GM08714 (cell line): ENCODE results near the gene ZFAND3.

Experiments used
- H3K4me3 ChIP-seq: fragments of 200-500 bp; sonication (Bioruptor generic); 2 replicates; pipeline ENCODE4 v1.5.1; 2014; ENCODE audit warnings: mild to moderate bottlenecking, low read length, inconsistent platforms
- ZNF274 ChIP-seq: IDR thresholded peaks from 2 replicates; pipeline ENCODE4 v1.6.1; 2012; ENCODE audit warnings: mild to moderate bottlenecking, low read depth, low read length

The ZFAND3 gene

DNA sequence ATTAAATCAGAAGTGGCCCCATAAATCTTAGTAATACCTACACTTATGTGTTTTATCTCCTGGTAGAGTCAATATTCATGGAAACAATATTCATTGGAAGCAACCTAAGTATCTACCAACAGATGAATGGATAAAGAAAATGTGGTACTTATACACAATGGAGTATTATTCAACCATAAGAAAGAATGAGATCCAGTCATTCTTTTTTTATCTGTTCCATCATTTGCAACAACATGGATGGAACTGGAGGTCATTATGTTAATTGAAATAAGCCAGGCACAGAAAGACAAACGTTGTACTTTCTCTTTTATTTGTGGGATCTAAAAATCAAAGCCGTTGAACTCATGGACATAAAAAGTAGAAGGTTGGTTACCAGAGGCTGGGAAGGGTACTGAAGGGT is 268.5 kb downstream of the ZFAND3 start:
- no peak for TF ChIP-seq ZNF274

DNA sequence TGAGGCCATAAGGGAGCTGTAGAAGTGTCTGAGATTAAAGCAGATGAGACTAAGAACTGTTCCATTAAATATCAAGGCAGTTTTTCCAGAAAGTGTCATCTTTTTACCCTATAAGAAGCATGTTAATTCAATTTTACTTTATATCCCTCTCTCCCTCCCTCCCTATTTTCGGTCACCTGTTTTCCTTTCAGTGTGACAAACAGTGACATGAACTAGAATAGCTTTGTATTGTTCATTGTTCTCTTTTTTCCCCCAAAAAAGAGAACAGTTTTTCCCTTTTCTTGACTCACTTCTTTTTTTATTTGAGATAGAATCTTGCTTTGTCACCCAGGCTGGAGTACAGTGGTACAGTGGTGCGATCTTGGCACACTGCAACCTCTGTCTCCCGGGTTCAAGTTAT is 269.3 kb downstream of the ZFAND3 start:
- TF ChIP-seq ZNF274, result no peak

More for the DNA sequence above, 268.5 kb downstream of the ZFAND3 start:
- H3K4me3 ChIP-seq, result no peak overlapping the region

DNA sequence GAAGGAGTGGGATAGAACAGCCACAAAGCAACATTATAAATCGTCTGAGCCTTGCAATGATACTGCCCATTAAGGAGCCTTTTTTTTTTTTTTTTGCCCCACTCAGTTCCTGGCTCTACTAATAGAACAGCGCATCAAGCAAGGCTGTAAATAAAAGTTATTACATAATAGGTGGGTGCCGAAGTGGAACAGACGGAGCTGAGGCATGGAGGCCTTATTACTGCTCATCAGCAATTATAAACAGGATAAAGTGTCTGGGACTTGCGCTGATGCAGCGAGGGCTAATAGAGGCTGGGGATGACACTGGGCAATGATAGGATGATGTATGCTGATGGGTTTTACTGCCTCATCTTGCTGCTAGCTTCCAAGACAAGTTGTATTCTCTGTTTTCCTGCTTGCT is 272.1 kb downstream of the ZFAND3 start:
- no peak for TF ChIP-seq ZNF274
- no peak overlapping the region for H3K4me3 ChIP-seq

More for the DNA sequence above, 269.3 kb downstream of the ZFAND3 start:
- no peak overlapping the region for H3K4me3 ChIP-seq

DNA sequence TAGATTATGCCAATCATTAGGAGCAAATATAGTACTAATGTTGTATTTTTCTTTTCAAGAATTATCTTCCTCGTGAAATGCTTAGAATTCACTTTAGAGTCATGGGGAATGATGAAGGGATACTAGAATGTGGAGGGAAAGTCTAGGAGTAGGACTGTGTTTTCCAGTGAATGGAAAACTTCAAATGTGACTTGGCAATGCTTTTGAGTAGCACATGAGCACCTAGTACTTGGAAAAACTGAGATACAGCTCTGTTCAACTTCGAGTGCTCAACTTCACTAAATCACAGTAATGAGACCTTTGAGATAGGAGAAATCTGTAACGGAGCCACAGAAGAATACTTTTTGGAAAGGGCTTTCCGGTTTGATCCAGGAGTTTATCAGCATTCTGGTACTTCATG is 272.9 kb downstream of the ZFAND3 start:
- H3K4me3 ChIP-seq, result no peak overlapping the region
- no peak for TF ChIP-seq ZNF274

DNA sequence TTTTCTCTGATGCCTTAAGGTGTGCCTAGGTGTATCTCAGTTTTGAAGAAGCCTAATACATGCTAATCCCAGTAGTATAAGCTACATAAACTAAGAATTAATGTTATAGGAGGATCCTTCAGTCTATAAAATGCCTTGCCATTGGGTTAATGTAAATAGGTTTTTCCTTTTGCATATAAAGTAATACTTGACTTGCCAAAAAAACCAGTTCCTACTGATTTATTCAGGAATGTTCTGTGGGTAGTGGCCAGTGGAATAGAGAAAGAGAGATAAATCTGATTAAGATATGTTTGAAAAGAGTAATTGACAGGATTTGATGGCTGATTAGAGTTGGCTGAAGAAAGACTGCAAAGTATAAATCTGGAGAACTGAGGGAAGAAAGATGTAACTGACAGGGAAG is 273.4 kb downstream of the ZFAND3 start:
- TF ChIP-seq ZNF274, result no peak

DNA sequence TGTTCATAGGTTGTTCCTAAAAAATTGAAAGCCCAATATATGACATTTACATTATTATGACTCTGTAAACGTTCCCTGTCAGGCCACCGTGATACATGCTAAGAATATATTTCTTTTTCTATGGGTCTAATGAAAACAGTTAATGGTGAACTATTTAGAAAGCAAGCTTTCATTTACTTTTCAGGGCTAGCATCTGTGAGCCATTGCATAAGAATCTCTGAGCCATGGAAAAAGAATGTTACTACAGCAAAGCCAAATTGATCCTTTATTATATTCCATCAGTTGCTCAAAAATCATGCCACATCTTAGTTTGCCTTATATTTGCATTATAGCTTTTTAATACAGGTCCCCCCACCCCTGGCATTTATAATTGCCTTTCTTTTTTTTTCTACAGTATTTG is 275.5 kb downstream of the ZFAND3 start:
- no peak overlapping the region for H3K4me3 ChIP-seq
- no peak for TF ChIP-seq ZNF274

More for the DNA sequence above, 273.4 kb downstream of the ZFAND3 start:
- no peak overlapping the region for H3K4me3 ChIP-seq

DNA sequence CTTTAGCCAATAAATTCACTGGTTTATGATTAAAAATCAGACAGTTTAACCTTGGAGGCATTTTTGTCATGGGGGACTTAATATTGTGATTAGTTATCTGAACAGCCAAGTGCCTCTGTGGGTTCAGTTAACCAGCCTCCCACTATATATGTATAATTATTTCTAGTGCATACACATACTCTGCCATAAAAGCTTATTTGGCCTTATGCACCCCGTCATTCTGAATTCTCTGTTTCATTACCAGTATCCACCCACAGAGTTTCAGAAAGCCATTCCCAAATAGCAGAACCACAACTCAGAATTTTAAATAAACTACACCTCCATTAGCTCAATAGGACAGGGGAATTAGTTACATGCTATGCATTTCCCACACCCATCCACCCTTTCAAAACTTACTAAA is 279.7 kb downstream of the ZFAND3 start:
- TF ChIP-seq ZNF274, result no peak
- no peak overlapping the region for H3K4me3 ChIP-seq

DNA sequence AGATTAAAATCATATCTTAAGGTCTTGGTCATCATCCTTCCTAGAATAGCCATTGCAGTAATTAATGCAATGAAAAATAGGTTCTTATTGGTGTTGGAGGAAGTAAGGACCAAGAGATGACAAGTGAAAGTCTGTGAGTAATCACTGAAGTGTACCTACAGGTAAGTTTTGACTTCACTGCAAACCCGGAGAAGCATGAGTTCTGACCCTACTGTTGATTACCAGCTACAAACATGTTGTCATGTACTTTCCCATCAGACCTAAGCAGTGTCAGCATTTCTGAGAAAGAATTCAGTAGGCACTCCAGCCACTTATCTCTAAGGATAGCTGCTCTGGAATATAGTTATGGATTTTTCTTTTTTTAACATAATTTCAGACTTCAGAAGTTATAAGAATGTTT is 280.9 kb downstream of the ZFAND3 start:
- no peak overlapping the region for H3K4me3 ChIP-seq
- no peak for TF ChIP-seq ZNF274

DNA sequence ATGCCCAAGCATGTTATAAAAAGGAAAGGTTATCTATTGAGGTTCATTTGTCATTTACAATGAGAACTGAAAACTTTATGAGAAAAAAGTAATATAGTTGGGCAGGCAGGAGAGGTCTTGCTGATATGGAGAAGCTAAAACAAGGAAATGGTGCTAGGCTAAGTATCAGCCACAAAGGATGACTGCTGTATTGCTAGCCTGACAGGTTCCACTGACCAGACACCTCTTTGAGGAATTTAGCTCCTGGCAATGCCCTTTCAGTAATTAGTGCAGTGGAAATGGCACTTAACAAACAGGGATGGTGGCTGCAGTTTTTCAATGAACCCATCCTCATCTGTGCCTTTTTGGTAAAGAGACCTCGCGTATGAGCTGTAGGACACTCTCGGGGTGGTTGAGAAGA is 284.4 kb downstream of the ZFAND3 start:
- no peak overlapping the region for H3K4me3 ChIP-seq
- TF ChIP-seq ZNF274, result no peak

DNA sequence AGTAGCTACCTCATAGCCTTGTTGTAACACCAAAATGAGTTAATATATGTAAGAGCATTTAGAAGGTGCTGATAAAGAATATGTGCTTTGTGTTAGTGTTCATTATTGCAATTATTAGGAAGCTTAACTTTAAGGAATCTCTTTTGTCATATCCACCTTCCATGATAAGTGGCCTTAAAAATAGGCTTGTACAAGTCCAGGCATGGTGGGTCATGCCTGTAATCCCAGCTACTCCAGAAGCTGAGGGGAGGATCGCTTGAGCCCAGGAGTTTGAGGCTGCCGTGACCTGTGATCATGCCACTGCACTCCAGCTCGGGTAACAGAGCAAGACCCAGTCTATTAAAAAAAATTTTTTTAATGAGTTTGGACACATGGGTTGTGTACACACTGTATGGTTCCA is 285.5 kb downstream of the ZFAND3 start:
- TF ChIP-seq ZNF274, result no peak
- no peak overlapping the region for H3K4me3 ChIP-seq

DNA sequence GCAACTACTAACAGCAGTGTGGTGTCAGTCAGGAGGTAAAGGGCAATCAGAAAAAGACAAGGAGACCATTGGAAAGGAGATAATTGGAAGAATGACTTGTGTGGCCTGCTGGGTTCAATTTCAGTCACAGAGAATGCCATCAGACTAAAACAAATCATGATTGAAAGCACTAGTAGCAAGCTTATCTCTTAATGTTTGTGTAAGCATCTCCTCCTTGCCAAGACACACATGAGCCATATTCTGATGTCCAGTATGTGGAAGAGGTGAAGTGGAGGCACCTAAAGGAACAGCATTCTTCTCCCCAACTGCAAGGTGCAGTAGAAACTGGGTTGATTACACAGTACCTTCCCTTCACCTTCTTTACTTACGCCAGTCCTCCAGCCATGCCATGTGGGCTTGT is 287.5 kb downstream of the ZFAND3 start:
- TF ChIP-seq ZNF274, result no peak
- no peak overlapping the region for H3K4me3 ChIP-seq

DNA sequence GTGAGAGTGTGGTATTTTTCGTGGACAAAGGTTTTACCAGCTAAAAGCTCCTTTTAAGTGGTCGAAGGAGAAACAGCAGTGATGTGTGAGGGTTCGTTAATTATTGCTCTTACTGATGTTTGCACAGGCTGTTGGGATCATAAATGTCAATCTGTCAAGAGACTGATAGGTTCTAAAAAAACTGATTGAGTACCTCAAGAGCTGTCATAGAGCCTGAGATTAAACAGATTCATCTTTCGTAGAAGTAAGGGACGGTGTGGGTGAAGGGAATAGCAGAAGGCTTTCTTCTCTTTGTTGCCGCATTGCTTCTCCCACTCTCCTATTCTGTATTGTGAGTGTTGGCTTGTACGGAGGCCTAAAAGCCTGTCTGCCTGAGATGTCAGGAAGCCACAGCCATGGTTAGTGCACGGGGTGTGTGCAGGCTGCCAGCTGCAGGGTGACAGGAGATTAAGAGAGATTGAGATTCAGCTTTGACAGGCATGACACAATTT is 291.0 kb downstream of the ZFAND3 start:
- no peak overlapping the region for H3K4me3 ChIP-seq
- no peak for TF ChIP-seq ZNF274

DNA sequence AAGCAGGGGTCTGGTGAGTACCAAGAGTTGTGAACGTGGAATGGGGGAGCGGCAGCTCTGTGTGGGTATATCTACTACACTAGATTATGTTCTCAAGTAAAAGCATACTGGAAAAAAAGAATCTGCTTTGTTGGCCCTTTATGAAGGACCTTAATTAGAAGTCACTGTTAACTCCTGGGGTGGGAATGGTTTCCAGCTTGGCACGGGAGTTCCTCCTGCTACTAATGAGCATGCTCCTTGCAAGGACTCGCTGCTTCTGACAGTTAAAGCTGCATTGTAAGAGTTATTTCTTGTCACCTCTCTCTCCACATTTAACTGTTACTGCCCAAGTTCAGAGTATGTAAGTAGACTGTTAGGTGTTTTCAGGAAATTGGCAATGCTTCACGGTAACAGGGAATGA is 292.7 kb downstream of the ZFAND3 start:
- no peak for TF ChIP-seq ZNF274

DNA sequence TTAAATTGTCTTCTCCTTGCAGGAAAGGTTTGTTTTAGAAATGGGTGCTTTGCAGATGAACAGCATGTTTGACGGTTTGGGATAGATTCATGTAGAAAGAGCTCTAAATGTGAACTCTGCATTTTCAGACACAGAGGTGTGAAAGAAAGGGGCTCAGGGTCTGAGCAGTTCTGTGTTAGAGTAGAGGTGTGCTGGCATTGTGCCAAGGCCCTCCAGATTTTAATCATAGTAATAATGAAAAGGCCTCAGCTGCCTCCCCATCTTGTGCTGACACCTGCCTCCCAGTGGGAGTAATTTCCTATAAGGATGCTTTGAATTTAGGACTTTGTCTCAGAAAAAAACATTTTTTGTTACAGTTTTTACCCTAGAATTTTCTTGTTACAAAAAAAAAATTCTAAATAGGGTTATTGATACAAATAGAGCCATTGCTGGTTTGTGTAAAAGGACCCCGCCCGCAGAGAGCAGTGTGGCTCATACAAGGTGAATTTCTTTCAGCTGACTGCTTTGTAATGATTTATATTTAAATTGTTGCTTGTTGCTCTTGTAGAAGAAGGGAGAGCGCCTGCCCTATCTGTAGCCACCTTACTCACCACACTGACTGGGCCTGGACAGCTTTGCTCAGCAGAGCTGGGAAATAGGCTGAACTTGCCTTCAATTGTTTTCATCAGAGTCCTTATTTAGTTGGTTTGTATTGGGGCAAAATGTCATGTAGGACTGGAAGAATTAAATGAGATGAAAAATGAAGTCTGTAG is 294.5 kb downstream of the ZFAND3 start:
- no peak for TF ChIP-seq ZNF274

More for the DNA sequence above, 292.7 kb downstream of the ZFAND3 start:
- H3K4me3 ChIP-seq, result no peak overlapping the region

DNA sequence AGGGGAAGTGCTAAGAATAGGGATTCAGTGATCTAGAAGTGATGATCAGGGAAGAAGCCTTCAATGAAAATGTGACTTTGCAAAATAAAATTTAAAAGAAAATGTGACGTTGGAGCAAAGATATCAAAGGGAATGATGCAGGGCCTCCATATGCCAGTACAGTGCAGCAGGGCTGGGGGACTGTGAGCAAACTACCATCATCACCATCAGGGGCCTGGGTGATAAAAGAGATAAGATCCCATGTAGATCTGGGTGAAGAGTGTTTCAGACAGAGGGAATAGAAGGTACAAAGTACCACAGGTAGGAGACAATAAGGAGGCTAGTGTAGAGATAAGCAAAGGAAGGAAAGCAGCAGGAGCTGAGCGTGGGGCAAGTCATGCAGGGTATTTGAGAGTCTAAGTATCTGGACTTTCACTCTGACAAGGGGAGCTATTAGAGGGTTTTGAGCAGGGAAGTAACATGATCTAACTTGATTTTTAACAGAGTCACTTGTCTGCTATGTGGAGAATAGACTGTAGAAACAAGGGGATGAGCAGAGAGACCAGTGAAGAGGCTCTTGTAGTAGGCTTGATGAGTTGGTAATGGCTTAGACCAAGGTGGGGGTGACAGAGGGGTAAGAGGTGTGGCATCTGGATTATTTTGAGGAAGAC is 295.6 kb downstream of the ZFAND3 start:
- no peak for TF ChIP-seq ZNF274
- no peak overlapping the region for H3K4me3 ChIP-seq

More for the DNA sequence above, 294.5 kb downstream of the ZFAND3 start:
- no peak overlapping the region for H3K4me3 ChIP-seq
